ENCODE results near the gene VMAC. TPM values are rescaled to one million over a fixed set of nuclear protein-coding genes. Genes with fewer than 3 reads are reported as not detected.

VMAC gene
- polyA plus RNA-seq, 2 of the 4 experiments (the other 2 are of a cell fraction), result 1.1 to 1.6 TPM

GRCh38 chr19:5893907-5894703 is 10.6 kb upstream of the VMAC start (continued):
- TF ChIP-seq REST (IDR thresholded peaks at IDR 0.05), result no peak
- TF ChIP-seq KDM5A (IDR thresholded peaks at IDR 0.05), result no peak
- TF ChIP-seq RNF2 (IDR thresholded peaks at IDR 0.05; ENCODE audit: borderline replicate concordance, low read depth), result no peak
- TF ChIP-seq FOSB (CRISPR knock-in tag; IDR thresholded peaks at IDR 0.05), result no peak
- no peak for TF ChIP-seq ZSCAN20 (CRISPR knock-in tag; IDR thresholded peaks at IDR 0.05)

- Histone ChIP-seq H3K4me3 (no peak overlapping the region), H3K4me1 (0 out of 3 replicates have a peak, but pooled peaks cover 3% of the 10 kb centered on the region), H3K4me2 (no peak overlapping the region), H3K27ac (no peak overlapping the region), H3K9me3 (no peaks in the 10 kb centered on the region)
- ATAC-seq (no peak), FAIRE-seq (no peak), DNase-seq (ENCODE audit: low read depth in 1 of 2, low spot score in 1 of 2) (no peak)
- POLR2A ChIA-PET, result no interaction called here
- TF ChIP-seq HOXB13 (CRISPR knock-in tag; IDR thresholded peaks at IDR 0.05; ENCODE audit: low read depth) (no peak), KDM5A (IDR thresholded peaks at IDR 0.05) (no peak), RAD21 (conservative IDR thresholded peaks at IDR 0.05 in 1 of 2, IDR thresholded peaks at IDR 0.05 in 1 of 2) (no peak), RARB (CRISPR knock-in tag; IDR thresholded peaks at IDR 0.05) (no peak), ZC3H11A (IDR thresholded peaks at IDR 0.05) (no peak), CEBPB (IDR thresholded peaks at IDR 0.05) (no peak), ATOH8 (CRISPR knock-in tag; IDR thresholded peaks at IDR 0.05; ENCODE audit: low read depth) (no peak), POLR2AphosphoS2 (conservative IDR thresholded peaks at IDR 0.05; ENCODE audit: low read length) (no peak), ESRRA (IDR thresholded peaks at IDR 0.05; ENCODE audit: borderline replicate concordance, low read length) (no peak), FOSB (CRISPR knock-in tag; IDR thresholded peaks at IDR 0.05) (no peak), FOXS1 (CRISPR knock-in tag; IDR thresholded peaks at IDR 0.05) (no peak), EP300 (IDR thresholded peaks at IDR 0.05) (no peak), FOSL2 (IDR thresholded peaks at IDR 0.05) (no peak), FOSL2 (CRISPR knock-in tag; IDR thresholded peaks at IDR 0.05) (no peak), JUN (IDR thresholded peaks at IDR 0.05) (no peak), JUNB (IDR thresholded peaks at IDR 0.05) (no peak), CBX8 (IDR thresholded peaks at IDR 0.05) (no peak), CBX2 (IDR thresholded peaks at IDR 0.05; ENCODE audit: borderline replicate concordance, low read depth) (no peak)
- WGBS (ENCODE audit: missing lambda C conversion rate), result 92% methylated on average over 2 of the region's 28 CpGs
- CTCF ChIA-PET, result interaction anchor here (1.3 kb wide), 1 partner anchor 91 kb away, joined by 8 read pairs; no protein-coding TSS in a partner anchor
These were observed 9.8 kb upstream of the VMAC start for GRCh38 chr19:5894704-5895349.
